ENCODE results near the gene SWSAP1. TPM values are rescaled to one million over a fixed set of nuclear protein-coding genes. Genes with fewer than 3 reads are reported as not detected.

The SWSAP1 gene
- total RNA-seq, 1 donor from 2014 or later, result 2.9 TPM

GRCh38 chr19:11364935-11365334 lies 9.5 kb upstream of the SWSAP1 start:
- Histone ChIP-seq H3K4me3 (ENCODE audit: low read depth, low read length) (no peak overlapping the region), H3K36me3 (ENCODE audit: control insufficient read depth, insufficient read depth, low read length) (no peaks in the 10 kb centered on the region), H3K27me3 (ENCODE audit: control insufficient read depth, insufficient read depth, low read length) (no peaks in the 10 kb centered on the region)
- no peak for DNase-seq (ENCODE audit: low read depth)
- TF ChIP-seq CTCF (IDR thresholded peaks at IDR 0.05; ENCODE audit: insufficient read depth, low read length, poor library complexity, severe bottlenecking), result no peak

GRCh38 chr19:11365557-11366117 lies 8.8 kb upstream of the SWSAP1 start:
- TF ChIP-seq CTCF (IDR thresholded peaks at IDR 0.05; ENCODE audit: insufficient read depth, low read length, poor library complexity, severe bottlenecking), result no peak
- H3K4me3 ChIP-seq (ENCODE audit: low read depth, low read length), result no peak overlapping the region
- no peaks in the 10 kb centered on the region for H3K27me3 ChIP-seq (ENCODE audit: control insufficient read depth, insufficient read depth, low read length)
- DNase-seq (ENCODE audit: low read depth), result no peak
- H3K36me3 ChIP-seq (ENCODE audit: control insufficient read depth, insufficient read depth, low read length), result no peaks in the 10 kb centered on the region

- Histone ChIP-seq H3K36me3 (ENCODE audit: control insufficient read depth, insufficient read depth, low read length) (no peaks in the 10 kb centered on the region), H3K27me3 (ENCODE audit: control insufficient read depth, insufficient read depth, low read length) (no peaks in the 10 kb centered on the region), H3K4me3 (ENCODE audit: low read depth, low read length) (no peak overlapping the region)
- DNase-seq (ENCODE audit: low read depth), result no peak
- TF ChIP-seq CTCF (IDR thresholded peaks at IDR 0.05; ENCODE audit: insufficient read depth, low read length, poor library complexity, severe bottlenecking), result no peak
Observed at GRCh38 chr19:11367528-11367927, 6.9 kb upstream of the SWSAP1 start.

GRCh38 chr19:11370744-11371143 lies 3.7 kb upstream of the SWSAP1 start:
- H3K4me3 ChIP-seq (ENCODE audit: low read depth, low read length), result no peak overlapping the region
- no peaks in the 10 kb centered on the region for H3K27me3 ChIP-seq (ENCODE audit: control insufficient read depth, insufficient read depth, low read length)
- no peak for DNase-seq (ENCODE audit: low read depth)
- no peaks in the 10 kb centered on the region for H3K36me3 ChIP-seq (ENCODE audit: control insufficient read depth, insufficient read depth, low read length)
- no peak for TF ChIP-seq CTCF (IDR thresholded peaks at IDR 0.05; ENCODE audit: insufficient read depth, low read length, poor library complexity, severe bottlenecking)

GRCh38 chr19:11373166-11373884 lies 1.1 kb upstream of the SWSAP1 start:
- DNase-seq (ENCODE audit: low read depth), result no peak
- no peak for TF ChIP-seq CTCF (IDR thresholded peaks at IDR 0.05; ENCODE audit: insufficient read depth, low read length, poor library complexity, severe bottlenecking)
- Histone ChIP-seq H3K36me3 (ENCODE audit: control insufficient read depth, insufficient read depth, low read length) (no peaks in the 10 kb centered on the region), H3K4me3 (ENCODE audit: low read depth, low read length) (no peak overlapping the region), H3K27me3 (ENCODE audit: control insufficient read depth, insufficient read depth, low read length) (no peaks in the 10 kb centered on the region)

Data from kidney epithelial cell (primary cell).